HepG2 (cell line): ENCODE data around the gene ZNF75A. TPM values are rescaled to one million over a fixed set of nuclear protein-coding genes. Genes with fewer than 3 reads are reported as not detected.

Source experiments
- ARHGAP35 ChIP-seq: sonication (generic); formaldehyde crosslinking; IDR thresholded peaks from 2 replicates; pipeline ENCODE4 v1.9.0; 2022; ENCODE audit warnings: mild to moderate bottlenecking, inconsistent platforms, moderate library complexity, missing genetic modification reagents, borderline replicate concordance
- ELF1 ChIP-seq: sonication (generic); formaldehyde crosslinking; IDR thresholded peaks from 2 replicates; pipeline ENCODE4 v1.4.0; 2020; ENCODE audit warnings: missing genetic modification reagents
- HNF1B ChIP-seq: sonication (generic); formaldehyde crosslinking; IDR thresholded peaks from 2 replicates; pipeline ENCODE4 v1.5.1; 2020; ENCODE audit warnings: mild to moderate bottlenecking, moderate library complexity, missing genetic modification reagents
- HNRNPLL ChIP-seq: fragments of 200-400 bp; formaldehyde crosslinking; IDR thresholded peaks from 2 replicates; pipeline ENCODE4 v1.6.1; 2017; ENCODE audit warnings: mild to moderate bottlenecking, low read depth, low read length; ENCODE audit not compliant: poor library complexity, severe bottlenecking
- IKZF4 ChIP-seq: sonication (generic); formaldehyde crosslinking; IDR thresholded peaks from 2 replicates; pipeline ENCODE4 v1.5.1; 2020; ENCODE audit warnings: borderline replicate concordance, mild to moderate bottlenecking, low read depth, missing genetic modification reagents; ENCODE audit errors: not compliant biosample characterization
- IRF9 ChIP-seq: sonication (generic); formaldehyde crosslinking; IDR thresholded peaks from 2 replicates; pipeline ENCODE4 v1.8.0; 2022; ENCODE audit warnings: missing genetic modification reagents, mild to moderate bottlenecking, borderline replicate concordance
- KDM4B ChIP-seq: sonication (generic); formaldehyde crosslinking; IDR thresholded peaks from 2 replicates; pipeline ENCODE4 v1.4.0; 2020; ENCODE audit warnings: missing genetic modification reagents
- MTA3 ChIP-seq: sonication (generic); formaldehyde crosslinking; IDR thresholded peaks from 2 replicates; pipeline ENCODE4 v1.4.0; 2020; ENCODE audit warnings: missing genetic modification reagents
- NCOA1 ChIP-seq: sonication (generic); formaldehyde crosslinking; IDR thresholded peaks from 2 replicates; pipeline ENCODE4 v1.9.0; 2021; ENCODE audit warnings: missing genetic modification reagents
- NFE2L1 ChIP-seq: sonication (generic); formaldehyde crosslinking; IDR thresholded peaks from 2 replicates; pipeline ENCODE4 v1.4.0; 2020; ENCODE audit warnings: missing genetic modification reagents, mild to moderate bottlenecking, borderline replicate concordance
- PAXIP1 ChIP-seq: sonication (generic); formaldehyde crosslinking; conservative IDR thresholded peaks from 2 replicates; pipeline ENCODE4 v1.4.0; 2020; ENCODE audit warnings: mild to moderate bottlenecking, missing genetic modification reagents, moderate library complexity
- RXRA ChIP-seq: sonication (generic); formaldehyde crosslinking; IDR thresholded peaks from 2 replicates; pipeline ENCODE4 v1.5.1; 2020; ENCODE audit warnings: missing genetic modification reagents
- SAFB2 ChIP-seq: sonication (generic); formaldehyde crosslinking; IDR thresholded peaks from 2 replicates; pipeline ENCODE4 v1.5.1; 2020; ENCODE audit warnings: missing genetic modification reagents, low read depth, mild to moderate bottlenecking, borderline replicate concordance
- SP4 ChIP-seq: sonication (generic); formaldehyde crosslinking; IDR thresholded peaks from 2 replicates; pipeline ENCODE4 v1.8.1; 2023; ENCODE audit warnings: mild to moderate bottlenecking, missing genetic modification reagents
- TFAP4 ChIP-seq: sonication (generic); IDR thresholded peaks from 2 replicates; pipeline ENCODE4 v1.6.1; 2016; ENCODE audit warnings: low read depth, borderline replicate concordance
- ZFP90 ChIP-seq: sonication (generic); formaldehyde crosslinking; IDR thresholded peaks from 2 replicates; pipeline ENCODE4 v1.8.0; 2022; ENCODE audit warnings: missing genetic modification reagents, mild to moderate bottlenecking, inconsistent platforms, borderline replicate concordance
- ZNF101 ChIP-seq: sonication (generic); formaldehyde crosslinking; IDR thresholded peaks from 2 replicates; pipeline ENCODE4 v1.4.0; 2020; ENCODE audit warnings: mild to moderate bottlenecking, low read depth, missing genetic modification reagents, borderline replicate concordance
- ZNF124 ChIP-seq: sonication (generic); formaldehyde crosslinking; IDR thresholded peaks from 2 replicates; pipeline ENCODE4 v1.4.0; 2020; ENCODE audit warnings: missing genetic modification reagents
- ZNF501 ChIP-seq: sonication (generic); formaldehyde crosslinking; IDR thresholded peaks from 2 replicates; pipeline ENCODE4 v1.5.1; 2020; ENCODE audit warnings: mild to moderate bottlenecking, moderate library complexity, missing genetic modification reagents
- ZNF580 ChIP-seq: IDR thresholded peaks from 2 replicates; pipeline ENCODE4 v1.6.1; 2016; ENCODE audit warnings: low read depth, borderline replicate concordance
- ZNF670 ChIP-seq: sonication (generic); formaldehyde crosslinking; IDR thresholded peaks from 2 replicates; pipeline ENCODE4 v1.8.0; 2022; ENCODE audit warnings: mild to moderate bottlenecking, missing genetic modification reagents, borderline replicate concordance
- ZNF83 ChIP-seq: sonication (generic); formaldehyde crosslinking; IDR thresholded peaks from 2 replicates; pipeline ENCODE4 v1.4.0; 2020; ENCODE audit warnings: missing genetic modification reagents, mild to moderate bottlenecking, borderline replicate concordance
- polyA plus RNA-seq, 8 experiments: library from polyadenylated mRNA; depleted of rRNA in 3 of 8; stranded (reverse) in 7 of 8; unstranded in 1 of 8; fragments of >200 nt; fragmentation: Illumina TruSeq in 4 of 8; extraction: Trizol in 4 of 8; gene quantifications; 2 replicates each; pipeline versions ENCODE4 v1.2.1 to v1.2.3, GENCODE V29; 2011 to 2016; ENCODE audit warnings: low read depth in 4 of 8, missing spikeins in 1 of 8, mixed read lengths in 1 of 8; ENCODE audit not compliant: insufficient read depth in 1 of 8
- total RNA-seq, 5 experiments: library from RNA; depleted of rRNA; stranded (reverse); fragments of >200 nt; fragmentation: Illumina TruSeq; extraction: Trizol; gene quantifications; 2 replicates each; pipeline ENCODE4 v1.2.3, GENCODE V29; 2016; ENCODE audit warnings: low read depth in 1 of 5

Gene ZNF75A
- total and polyA plus RNA-seq, 2 of the 13 experiments (the other 11 are each of a cell fraction or from before 2014, with no cell fraction given): 1.4 to 2.1 TPM

- TF ChIP-seq PAXIP1 (CRISPR knock-in tag) (no peak), ELF1 (CRISPR knock-in tag) (no peak), NFE2L1 (CRISPR knock-in tag) (no peak), SAFB2 (CRISPR knock-in tag) (no peak), ZNF501 (peak; percentile 17; the same call in 1 of the 2 replicates), NCOA1 (CRISPR knock-in tag) (no peak), ARHGAP35 (CRISPR knock-in tag) (no peak), SP4 (CRISPR knock-in tag) (no peak), KDM4B (CRISPR knock-in tag) (peak; percentile 33; the same call in 1 of the 2 replicates), IRF9 (CRISPR knock-in tag) (0 out of 2 replicates have a peak, but pooled peaks have one; percentile 5), ZNF124 (no peak), RXRA (CRISPR knock-in tag) (no peak), ZNF580 (no peak), IKZF4 (CRISPR knock-in tag) (peak; percentile 39), HNF1B (CRISPR knock-in tag) (no peak), TFAP4 (no peak), ZFP90 (no peak), ZNF101 (CRISPR knock-in tag) (no peak), HNRNPLL (peak; percentile 25), MTA3 (CRISPR knock-in tag) (no peak), ZNF83 (CRISPR knock-in tag) (0 out of 2 replicates have a peak, but pooled peaks have one; percentile 38), ZNF670 (no peak)
These were observed 23.1 kb upstream of the ZNF75A start (continued) for GRCh38 chr16:3282103-3282729.
